ENCODE measurements around the gene RELCH.

RELCH gene

GRCh38 chr18:62312851-62313250 is 125.8 kb downstream of the RELCH start:
- H3K27ac ChIP-seq, result no peak overlapping the region
- no peak for DNase-seq (ENCODE audit: low read depth, low spot score)

- H3K27ac ChIP-seq, result no peak overlapping the region
- no peak for DNase-seq (ENCODE audit: low read depth, low spot score)
Measured at GRCh38 chr18:62318228-62319180, 131.4 kb downstream of the RELCH start.

- DNase-seq (ENCODE audit: low read depth, low spot score), result no peak
- H3K27ac ChIP-seq, result no peak overlapping the region
Measured at GRCh38 chr18:62321201-62321600, 134.1 kb downstream of the RELCH start.

GRCh38 chr18:62323483-62324180 is 136.6 kb downstream of the RELCH start:
- no peak for DNase-seq (ENCODE audit: low read depth, low spot score)
- H3K27ac ChIP-seq, result no peak overlapping the region

- DNase-seq (ENCODE audit: low read depth, low spot score), result no peak
- H3K27ac ChIP-seq, result no peak overlapping the region
Measured at GRCh38 chr18:62324181-62324828, 137.2 kb downstream of the RELCH start.

GRCh38 chr18:62324917-62325805 is 138.1 kb downstream of the RELCH start, which contains the start of gene TNFRSF11A:
TSS of gene TNFRSF11A (plus strand) at chr18:62325310. CDS start at chr18:62325353, 43 bp downstream.
- no peak within 1 kb of the TSS for H3K27ac ChIP-seq
- DNase-seq (ENCODE audit: low read depth, low spot score), result no peak

- DNase-seq (ENCODE audit: low read depth, low spot score), result no peak
- H3K27ac ChIP-seq, result no peak overlapping the region
Measured at GRCh38 chr18:62325806-62326645, 139.0 kb downstream of the RELCH start.

GRCh38 chr18:62326646-62327348 is 139.7 kb downstream of the RELCH start:
- no peak overlapping the region for H3K27ac ChIP-seq
- no peak for DNase-seq (ENCODE audit: low read depth, low spot score)

GRCh38 chr18:62327977-62328376 is 140.9 kb downstream of the RELCH start:
- no peak overlapping the region for H3K27ac ChIP-seq
- DNase-seq (ENCODE audit: low read depth, low spot score), result no peak

GRCh38 chr18:62328586-62329525 is 141.8 kb downstream of the RELCH start:
- H3K27ac ChIP-seq, result peak overlapping the region; percentile 12

GRCh38 chr18:62329691-62330454 is 142.8 kb downstream of the RELCH start:
- peak; percentile 39 for DNase-seq (ENCODE audit: low read depth, low spot score)
- peak overlapping the region; percentile 12 for H3K27ac ChIP-seq

More at GRCh38 chr18:62328586-62329525, 141.8 kb downstream of the RELCH start:
- no peak for DNase-seq (ENCODE audit: low read depth, low spot score)

GRCh38 chr18:62330650-62331049 is 143.6 kb downstream of the RELCH start:
- DNase-seq (ENCODE audit: low read depth, low spot score), result no peak
- H3K27ac ChIP-seq, result no peak overlapping the region

- no peak overlapping the region for H3K27ac ChIP-seq
- DNase-seq (ENCODE audit: low read depth, low spot score), result no peak
Measured at GRCh38 chr18:62331581-62332356, 144.7 kb downstream of the RELCH start.

- DNase-seq (ENCODE audit: low read depth, low spot score), result no peak
Measured at GRCh38 chr18:62332431-62332830, 145.4 kb downstream of the RELCH start.

GRCh38 chr18:62332964-62333695 is 146.1 kb downstream of the RELCH start:
- no peak overlapping the region for H3K27ac ChIP-seq
- DNase-seq (ENCODE audit: low read depth, low spot score), result no peak

More at GRCh38 chr18:62332431-62332830, 145.4 kb downstream of the RELCH start:
- H3K27ac ChIP-seq, result no peak overlapping the region
